ENCODE results near the gene OSBPL8. TPM values are rescaled to one million over a fixed set of nuclear protein-coding genes. Genes with fewer than 3 reads are reported as not detected.
A peak's percentile ranks its signal among the peaks of the same experiment; 100 is the strongest.

The OSBPL8 gene
- total RNA-seq, 1 experiment from 2014 or later = 28.0 TPM

DNA sequence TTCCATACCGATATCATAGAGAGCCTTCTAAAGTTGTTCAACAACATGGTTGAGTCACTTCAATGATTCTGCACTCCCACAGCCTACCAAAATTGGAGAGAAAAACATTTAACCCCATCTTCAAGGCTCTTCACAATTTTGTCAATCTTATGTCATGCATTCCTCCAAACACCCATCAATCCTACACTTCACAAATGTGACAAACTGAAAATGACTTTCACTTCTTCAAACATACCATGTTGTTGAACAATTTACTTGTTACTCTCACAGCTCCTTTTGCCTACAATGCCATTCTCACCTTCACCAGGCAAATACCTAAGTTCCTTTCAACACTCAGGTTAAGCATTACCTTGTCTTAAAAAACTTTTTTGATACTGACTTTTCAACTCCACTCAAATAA lies 88.0 kb downstream of the OSBPL8 start:
- no peak for DNase-seq (ENCODE audit: low read depth)

DNA sequence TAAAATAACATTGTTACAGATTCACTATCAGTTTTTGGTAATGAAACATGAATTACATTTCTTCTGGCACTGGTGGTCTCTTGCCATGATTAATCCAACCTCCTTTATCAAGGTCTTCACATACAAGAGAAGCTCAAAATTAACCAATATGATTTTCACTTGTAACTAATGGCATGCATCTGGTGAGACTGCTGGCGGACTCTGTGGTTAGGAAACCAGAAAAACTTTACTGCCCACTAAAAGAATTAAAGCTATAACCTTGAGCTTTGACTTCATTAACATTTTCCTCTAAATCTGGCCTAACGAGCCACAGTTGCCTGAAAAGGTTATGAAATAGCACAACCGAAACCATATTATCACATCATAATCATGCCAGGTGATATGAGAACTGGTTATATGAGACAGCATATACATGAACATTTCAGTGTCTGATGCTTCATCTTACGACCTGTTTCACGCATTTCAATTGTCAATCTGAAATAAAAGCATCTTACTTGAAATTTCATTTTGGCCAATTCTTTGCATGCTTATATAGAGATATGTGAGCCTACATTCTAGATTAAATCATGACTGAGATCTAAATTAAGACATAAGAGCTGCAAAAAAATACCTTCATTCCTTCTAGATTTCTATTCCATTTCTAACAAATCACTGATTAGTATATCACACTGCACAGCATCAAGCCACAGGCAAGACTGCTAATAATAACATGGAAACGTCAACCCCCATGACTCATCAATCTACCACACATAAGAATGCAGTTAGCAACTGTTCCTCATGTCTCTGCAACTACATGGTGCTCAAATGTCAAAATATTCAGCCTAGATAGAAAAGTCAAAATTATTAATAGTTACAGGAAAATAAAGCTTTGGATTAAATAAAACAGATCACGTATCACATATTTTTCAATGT lies 89.3 kb downstream of the OSBPL8 start:
- peak; percentile 79 for DNase-seq (ENCODE audit: low read depth)

DNA sequence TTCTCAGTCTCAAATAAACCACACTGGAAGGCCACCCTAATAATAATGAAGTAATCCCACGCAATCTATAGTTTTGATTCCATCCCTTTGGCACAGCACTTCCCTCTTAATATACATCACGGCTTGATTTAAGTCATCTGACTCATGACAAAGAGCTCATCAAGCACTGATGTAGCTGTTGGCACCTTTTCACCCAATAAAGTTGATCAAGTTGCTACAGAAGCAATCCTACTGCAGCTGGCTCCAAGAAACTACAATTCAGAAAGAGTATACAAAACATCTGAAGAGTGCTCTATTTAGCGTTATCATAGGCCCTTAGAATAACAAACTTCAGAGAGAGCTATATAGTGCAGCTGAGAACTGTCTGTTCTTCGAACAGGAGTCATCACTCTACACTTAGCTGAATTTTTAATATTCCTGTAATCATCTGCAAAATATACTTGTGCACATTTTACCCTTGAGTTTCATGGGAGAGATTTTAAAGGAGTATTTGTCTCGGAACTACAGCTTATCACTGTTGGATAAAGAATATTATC lies 94.9 kb downstream of the OSBPL8 start:
- DNase-seq (ENCODE audit: low read depth) = no peak

DNA sequence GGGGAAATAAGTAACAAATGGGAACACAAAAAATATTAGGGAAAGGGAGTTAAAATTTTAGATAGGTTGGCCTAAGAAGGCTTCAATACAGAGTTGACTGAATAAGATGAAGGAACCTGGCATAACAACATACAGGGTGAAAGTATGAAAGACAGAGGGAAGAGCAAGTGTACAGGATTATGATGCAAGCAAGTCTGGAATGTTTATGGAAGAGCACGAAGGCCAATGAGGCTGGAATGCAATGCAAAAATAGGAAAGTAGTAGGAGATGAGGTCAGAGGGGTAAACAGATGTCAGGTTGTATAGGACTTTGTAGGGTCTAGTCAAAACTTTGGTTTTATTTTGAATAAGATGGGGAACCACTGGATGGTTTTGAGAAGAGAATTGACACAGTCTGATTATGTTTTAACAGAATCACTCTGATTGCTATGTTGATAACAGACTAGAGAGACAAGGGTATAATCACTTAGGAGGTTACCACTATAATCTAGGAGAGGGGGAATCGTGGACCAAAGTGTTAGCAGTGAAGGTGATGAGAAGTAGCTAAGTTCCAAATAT lies 96.8 kb downstream of the OSBPL8 start:
- no peak for DNase-seq (ENCODE audit: low read depth)

DNA sequence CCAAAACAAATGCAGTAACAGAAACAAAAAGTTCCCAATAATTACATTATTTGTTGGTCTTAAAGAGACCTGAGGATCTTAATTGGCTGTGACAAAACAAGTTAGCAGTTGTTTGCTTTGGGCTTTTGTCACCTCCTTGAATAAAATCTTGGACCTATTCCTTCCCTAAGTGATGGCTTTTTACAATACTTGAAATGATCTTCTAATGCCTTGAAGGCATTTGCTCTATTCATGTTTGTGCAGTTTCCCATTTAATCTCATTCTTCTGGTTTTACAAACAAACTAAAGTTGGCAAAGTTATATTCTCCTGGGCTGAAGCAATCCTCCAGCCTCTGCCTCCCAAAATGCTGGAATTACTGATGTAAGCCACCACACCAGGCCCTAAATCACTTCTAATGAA lies 98.8 kb downstream of the OSBPL8 start:
- no peak for DNase-seq (ENCODE audit: low read depth)

DNA sequence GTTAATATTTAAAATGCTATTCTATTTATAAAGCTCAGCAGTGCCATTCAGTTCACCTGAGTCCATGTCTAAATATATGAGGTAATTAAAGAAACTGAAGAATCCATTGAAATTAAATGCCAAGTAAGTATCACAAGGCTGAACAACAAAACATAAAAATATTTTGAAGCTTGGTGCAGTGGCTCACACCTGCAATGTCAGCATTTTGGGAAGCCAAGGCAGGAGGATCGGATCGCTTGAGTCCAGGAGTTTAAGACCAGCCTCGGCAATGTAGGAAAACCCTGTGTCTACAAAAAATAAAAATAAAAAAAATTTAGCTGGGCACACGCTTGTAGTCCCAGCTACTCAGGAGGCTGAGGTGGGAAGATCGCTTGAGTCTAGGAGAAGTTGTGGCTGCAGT lies 101.8 kb downstream of the OSBPL8 start:
- no peak for DNase-seq (ENCODE audit: low read depth)

DNA sequence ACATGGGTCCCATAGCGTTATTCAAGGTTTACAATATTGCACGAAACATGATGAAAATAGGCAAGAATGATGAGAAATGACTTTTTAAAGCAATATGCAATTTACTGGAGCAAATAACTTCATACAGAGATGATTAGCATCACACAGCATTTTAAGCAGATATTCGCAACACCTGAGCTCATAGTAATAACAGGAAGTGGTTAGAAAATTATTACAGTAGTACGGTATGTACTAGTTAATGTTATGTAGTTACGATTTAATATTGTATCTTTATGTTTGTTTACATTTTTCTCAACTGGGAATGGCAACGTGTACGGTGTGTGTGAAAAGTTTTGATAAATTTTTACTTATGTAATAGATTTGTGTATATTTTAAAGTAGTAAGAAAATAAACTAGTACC lies 102.6 kb downstream of the OSBPL8 start:
- no peak for DNase-seq (ENCODE audit: low read depth)

DNA sequence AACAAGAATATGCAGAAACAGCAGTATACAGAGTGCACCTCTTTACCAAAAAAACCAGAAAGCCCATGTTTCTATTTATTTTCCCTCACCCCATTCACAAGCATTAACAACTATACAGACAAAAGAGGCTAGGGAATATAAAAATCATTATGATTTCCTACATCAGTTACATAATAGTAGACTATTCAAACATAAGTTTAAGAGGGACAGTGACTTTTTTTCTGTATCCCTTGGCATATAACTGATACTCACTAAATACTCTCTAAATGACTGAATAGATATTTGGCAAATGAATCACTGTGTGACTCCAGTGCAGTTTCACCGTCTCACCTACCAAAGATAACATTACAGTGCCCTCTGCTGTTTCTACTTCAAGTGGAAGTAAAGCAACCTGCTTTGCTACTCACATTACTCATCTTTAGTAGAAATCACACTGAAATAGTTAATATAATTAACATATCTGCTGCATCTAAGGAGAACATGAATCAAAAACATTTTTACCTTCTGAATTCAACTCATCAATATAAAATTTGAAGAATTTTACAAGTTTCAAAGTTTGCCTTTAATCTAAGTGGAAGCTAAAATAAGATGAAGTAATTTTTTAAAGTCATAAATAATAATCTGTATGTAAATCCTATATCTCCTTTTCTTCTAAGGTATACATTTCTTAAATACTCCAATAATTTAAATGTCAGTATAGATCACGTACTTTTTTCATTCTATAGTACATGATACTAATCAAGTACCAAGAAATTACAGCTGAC lies 103.8 kb downstream of the OSBPL8 start:
- peak; percentile 88 for DNase-seq (ENCODE audit: low read depth)

DNA sequence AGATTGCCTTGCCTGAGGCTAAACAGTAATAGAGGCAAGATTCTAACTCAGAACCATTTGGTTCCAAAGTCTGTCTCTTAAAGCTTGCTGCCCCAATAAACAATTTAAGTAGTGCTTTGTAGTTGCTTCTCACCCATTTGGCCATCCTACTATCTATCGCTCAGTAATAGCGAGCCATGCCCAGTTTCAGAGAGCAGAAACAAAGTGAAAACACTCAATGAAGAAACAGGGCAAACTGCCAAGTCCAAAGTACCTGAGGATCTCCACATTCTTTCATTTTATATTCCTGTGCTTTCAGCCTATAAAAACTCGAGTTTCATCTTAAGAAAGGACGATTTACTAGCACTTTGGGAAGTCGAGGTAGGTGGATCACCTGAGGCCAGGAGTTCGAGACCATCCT lies 108.0 kb downstream of the OSBPL8 start:
- no peak for DNase-seq (ENCODE audit: low read depth)

DNA sequence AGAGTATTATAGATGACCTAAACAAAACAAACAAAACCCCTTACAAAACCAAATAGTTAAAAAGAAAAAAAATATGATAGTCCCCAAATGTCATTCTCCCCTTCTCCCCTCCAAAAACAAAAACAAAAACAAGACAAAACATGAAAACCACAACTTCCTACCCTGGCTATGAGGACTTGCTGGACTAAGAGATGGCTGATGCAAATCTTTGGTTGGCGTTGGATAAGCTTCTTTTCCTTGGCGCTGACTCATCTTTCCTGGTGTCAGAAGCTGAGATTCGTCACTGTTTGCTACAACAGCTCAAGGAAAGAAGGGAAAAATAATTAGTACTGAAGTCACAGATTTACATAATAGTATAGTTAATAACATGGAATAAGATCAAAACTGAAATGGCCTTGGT lies 108.9 kb downstream of the OSBPL8 start:
- peak; percentile 89 for DNase-seq (ENCODE audit: low read depth)

DNA sequence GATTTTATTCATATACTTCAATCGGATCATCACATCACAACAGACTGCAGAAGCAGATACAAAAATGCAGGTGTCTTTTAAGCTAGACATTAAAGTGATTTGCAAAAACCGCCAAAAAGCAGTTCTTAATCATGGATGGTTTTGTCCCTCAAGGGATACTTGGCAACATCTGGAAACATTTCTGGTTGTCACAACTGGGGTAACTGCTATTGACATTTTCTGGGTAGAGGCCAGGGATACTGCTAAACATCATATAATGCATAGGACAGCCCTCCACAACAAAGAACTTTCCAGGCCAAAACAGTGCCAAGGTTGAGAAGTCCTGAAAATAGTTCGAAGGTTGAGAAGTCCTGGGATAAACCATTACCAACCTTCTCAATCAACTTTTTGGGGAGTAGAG lies 109.6 kb downstream of the OSBPL8 start:
- DNase-seq (ENCODE audit: low read depth) = no peak

DNA sequence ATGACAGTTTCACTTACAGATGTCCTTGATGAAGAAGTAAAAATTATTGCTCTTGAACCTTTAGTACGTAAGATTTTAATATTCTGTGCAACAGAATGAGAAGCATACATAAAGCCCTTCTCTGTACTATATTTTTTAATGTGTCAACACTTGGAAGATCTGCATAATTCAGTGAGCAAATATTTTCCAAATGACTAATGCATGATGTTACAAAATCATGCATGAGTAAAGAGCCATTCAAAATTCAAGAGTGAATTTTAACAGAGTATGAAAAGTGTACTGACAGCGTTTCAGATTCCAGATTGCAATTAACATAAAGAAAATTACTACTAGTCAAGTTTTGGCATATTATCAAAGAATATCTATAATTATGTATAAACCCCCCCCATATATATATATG lies 110.0 kb downstream of the OSBPL8 start:
- DNase-seq (ENCODE audit: low read depth) = peak; percentile 54

DNA sequence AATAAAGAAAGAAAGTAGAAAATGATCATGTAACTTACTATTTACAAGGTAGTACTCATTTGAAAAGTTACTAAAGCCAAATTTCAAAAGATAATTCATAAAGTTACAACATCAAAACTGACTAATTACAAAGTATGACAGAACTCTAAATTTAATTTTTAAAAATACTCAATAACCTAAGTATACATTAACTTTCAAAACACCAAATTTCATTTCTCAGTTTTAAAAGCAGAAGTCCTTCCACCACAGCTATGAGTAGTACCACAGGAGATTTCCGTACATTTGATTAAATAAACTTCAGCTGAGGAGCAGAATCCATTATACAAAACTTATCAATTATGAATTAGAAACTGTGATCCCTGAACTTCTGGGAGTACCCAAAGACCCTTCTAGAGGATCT lies 110.6 kb downstream of the OSBPL8 start:
- no peak for DNase-seq (ENCODE audit: low read depth)

DNA sequence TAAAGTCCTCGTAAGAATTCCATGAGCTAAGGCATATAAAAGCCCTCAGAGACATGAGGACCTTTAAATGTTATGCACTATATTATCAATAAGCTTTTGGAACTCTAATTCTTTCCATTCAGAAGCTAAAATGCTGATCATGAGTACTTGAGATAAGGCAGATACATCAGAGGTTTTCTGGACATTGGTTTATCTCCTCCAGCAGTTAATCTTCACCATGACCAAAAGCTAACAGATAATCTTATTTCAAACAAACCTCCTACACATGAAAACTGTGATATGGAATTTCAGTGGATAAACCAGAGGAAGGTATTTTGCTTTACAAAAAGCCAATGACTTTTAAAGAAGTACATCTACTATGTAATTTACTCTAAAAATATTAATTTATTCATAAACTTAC lies 113.5 kb downstream of the OSBPL8 start:
- DNase-seq (ENCODE audit: low read depth) = no peak

DNA sequence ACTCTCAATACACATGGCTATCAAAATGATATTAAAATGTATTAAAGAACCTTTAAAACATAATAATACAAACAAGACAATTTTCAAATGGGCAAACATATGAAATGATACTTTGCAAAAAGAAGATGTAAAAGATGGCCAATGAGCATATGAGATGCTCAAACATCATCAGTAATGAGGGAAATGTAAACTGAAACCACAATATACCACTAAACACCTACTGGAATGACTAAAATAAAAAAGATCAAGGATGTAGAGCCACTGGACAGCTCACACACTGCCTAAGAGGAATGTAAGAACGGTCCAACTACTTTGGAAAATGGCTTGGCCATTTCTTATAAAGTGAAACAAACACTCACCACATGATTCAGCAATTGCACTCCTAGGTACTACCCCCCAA lies 114.1 kb downstream of the OSBPL8 start:
- DNase-seq (ENCODE audit: low read depth) = no peak

DNA sequence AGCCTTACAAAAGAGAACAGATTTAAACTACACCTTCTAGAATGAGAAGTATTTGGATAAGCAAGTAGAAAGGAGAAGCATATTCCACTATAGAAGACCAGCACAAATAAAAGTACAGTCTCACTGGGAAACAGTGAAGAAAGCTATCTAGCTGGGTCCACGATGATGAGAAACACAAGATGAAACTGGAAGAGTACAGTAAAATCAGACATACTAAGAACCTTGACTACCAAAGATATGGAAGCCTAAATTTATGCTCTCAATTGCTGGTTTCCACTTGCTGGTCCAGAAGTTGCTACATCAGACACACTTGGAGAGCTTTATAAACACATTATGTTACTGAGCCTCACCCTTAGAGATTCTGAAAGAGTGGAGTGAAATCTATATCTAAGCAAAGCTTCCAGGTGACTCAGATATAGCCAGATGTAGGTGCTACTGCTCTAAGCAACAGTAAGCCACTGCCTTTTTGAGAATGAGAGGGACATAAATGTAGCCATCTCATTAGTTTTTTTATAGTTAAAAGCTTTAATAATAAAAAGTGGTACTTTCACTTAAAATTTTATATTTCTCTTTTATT lies 115.1 kb downstream of the OSBPL8 start:
- DNase-seq (ENCODE audit: low read depth) = no peak

DNA sequence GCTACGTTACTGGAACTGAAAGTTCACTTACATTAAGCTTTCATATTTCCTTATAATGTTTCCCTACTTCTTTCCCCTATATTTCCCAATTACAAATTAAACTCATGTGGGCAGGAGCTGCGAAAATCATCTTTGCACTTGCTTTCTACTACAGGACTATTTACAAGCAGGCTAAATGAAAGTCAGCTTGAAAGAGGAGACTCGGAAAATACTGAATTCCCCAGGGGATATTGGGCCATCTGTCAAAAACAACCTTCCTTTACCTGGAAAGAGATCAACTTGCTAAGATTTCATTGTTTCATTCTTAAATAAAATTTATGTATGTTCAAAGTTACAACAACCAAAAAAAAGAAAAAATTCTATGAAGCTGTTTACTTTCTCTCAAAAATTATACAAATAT lies 118.6 kb downstream of the OSBPL8 start:
- no peak for DNase-seq (ENCODE audit: low read depth)

DNA sequence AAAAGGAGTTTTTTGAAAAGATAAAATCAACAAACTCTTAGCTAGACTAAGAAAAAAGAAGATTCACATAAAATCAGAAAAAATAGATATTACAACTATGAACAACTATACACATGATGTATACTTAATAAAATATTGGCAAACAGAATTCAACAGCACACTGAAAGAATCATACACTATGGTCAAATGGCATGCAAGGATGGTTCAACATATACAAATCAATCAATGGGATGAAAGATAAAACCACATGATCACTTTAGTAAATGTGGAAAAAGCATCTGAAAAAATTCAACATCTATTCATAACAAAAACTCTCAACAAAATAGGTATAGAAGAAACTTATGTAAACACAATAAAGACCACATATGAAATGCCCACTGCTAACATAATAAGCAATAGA lies 126.8 kb downstream of the OSBPL8 start:
- no peak for DNase-seq (ENCODE audit: low read depth)

DNA sequence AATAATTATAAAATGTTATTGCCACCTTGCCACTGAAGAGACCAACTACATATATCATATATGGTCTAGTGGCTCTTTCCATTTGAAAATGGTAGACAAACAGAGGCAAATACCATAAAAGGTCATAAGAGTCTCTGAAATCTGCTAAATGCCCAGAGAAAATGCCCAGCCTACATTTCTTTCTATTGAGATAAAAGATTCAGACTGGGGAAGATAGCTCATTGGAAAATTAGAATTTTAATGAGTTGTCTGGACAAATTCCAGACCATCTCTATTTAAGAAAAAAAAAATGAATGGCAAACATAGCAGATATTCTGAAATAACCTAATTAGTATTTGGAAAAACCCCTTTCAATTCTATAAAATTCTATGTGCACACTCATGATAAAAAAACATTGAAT lies 131.5 kb downstream of the OSBPL8 start:
- no peak for DNase-seq (ENCODE audit: low read depth)

DNA sequence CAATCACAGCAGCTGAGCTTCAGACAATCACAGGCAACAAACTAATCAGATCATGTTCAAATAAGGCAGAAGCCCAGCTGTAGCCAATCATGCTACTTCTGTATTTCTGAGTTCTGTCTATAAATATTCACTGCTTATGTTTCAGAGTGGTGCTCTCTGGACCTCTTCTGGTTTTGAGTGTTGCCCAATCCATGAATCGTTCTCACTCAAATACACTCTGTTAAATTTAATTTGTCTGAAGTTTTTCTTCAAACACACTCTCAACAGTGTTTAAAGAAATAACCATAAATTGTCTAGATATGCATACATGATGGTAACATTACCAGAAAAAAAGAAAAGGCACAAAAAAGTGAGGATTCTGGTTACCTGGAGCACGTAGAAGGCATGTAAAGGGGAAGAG lies 133.4 kb downstream of the OSBPL8 start:
- DNase-seq (ENCODE audit: low read depth) = no peak

DNA sequence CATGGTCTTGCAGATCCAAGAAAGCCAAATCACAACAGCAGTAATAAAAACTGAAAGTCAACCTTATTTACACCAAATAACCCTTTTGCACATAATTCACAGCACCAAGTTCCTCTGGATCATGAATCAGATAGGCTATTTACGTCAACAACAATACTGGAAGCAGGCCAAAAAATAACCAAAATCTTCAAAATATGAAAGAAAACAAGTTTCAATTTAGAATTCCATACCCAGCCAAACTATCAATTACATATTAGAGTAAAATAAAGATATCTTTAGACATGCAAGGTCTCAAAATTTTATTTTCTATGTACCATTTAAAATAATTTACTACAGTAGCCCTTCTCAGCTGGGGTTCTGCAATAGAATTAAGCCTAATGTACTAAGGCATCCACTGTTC lies 134.6 kb downstream of the OSBPL8 start:
- no peak for DNase-seq (ENCODE audit: low read depth)
